Dedifferentiated amniotic fluid mesenchymal stem cell (primary cell): ENCODE data around the gene ELMO1.

ENCODE experiments used
- DNase-seq: peaks from one replicate; pipeline ENCODE4 v3.0.0-alpha.2; 2016; ENCODE audit errors: extremely low spot score

ELMO1 gene

DNA sequence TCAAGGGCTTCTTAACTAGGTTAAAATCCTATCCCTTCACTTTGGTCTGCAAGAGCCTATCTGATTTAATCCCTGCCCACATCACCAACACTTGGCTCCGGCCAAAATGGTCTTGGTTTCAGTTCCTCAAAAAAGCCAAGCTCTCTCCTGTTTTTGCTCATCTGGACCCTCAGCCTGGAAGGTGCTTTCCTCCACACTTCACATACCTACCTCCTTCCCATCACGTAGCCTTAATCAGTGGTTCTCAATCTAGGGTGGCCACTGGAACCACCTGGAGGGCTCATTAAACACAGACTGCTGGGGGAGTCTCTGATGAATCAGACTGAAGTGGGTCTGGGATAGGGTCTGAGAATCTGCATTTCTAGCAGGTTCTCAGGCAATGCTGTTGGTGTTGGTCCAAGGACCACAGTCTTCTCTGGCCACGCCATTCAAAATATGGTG, 497.4 kb downstream of the ELMO1 start:
- DNase-seq = no peak

DNA sequence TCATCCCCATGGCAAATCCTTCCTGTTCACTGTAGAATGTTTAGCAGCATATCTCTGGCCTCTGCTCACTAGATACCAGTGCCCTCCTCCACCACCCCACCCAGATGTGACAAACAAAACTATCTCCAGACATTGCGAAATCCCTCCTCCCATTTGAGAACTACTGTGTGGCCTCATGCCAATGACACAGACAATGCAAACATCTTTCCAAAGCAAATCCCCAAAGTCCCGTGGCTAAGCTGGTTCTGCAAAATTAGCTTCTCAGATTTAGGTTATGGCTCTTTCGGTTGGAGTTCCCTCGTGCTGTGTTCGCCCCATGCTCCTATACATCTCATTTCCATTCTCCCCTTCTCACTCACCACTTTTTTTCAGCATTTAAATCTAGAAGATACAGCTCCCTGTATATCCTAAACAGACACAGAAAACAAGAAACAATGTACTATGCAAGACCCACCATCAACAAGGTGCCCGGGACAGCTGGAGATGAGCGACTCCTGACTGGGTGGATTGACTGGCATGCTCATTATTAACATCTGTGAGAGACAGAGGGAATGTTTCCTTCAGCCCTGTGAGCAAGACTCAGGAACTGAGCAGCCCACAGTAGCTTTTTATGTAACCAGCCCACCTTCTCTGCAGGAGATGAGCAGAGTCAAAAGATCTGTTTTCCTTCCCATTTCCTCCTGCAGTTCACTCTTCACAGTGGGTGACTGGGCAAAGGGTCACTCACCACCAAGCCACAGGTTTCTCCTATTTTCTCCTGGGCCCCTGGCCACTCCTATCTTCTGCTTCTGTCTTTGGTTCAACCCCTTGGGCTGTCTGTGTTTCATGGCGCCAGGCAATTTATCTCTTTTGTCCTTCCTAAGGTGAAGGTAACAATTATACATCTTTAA, 498.7 kb downstream of the ELMO1 start:
- DNase-seq = no peak

DNA sequence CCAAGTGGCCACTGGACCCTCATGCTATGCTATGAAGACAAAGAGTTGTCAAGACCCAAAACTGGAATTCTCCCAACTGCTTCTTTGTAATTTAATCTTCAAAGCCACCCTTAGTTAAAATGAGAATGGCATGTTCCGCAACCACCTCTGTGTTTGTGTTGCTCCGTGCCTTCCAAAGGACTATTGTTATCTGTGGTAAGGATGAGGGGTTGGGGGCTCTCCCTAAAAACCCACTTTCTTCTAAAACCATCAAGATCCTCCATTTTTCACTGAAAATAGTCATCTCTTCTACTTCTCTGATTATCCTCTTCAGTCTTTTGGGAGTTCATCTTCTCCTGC, 502.3 kb downstream of the ELMO1 start:
- no peak for DNase-seq

DNA sequence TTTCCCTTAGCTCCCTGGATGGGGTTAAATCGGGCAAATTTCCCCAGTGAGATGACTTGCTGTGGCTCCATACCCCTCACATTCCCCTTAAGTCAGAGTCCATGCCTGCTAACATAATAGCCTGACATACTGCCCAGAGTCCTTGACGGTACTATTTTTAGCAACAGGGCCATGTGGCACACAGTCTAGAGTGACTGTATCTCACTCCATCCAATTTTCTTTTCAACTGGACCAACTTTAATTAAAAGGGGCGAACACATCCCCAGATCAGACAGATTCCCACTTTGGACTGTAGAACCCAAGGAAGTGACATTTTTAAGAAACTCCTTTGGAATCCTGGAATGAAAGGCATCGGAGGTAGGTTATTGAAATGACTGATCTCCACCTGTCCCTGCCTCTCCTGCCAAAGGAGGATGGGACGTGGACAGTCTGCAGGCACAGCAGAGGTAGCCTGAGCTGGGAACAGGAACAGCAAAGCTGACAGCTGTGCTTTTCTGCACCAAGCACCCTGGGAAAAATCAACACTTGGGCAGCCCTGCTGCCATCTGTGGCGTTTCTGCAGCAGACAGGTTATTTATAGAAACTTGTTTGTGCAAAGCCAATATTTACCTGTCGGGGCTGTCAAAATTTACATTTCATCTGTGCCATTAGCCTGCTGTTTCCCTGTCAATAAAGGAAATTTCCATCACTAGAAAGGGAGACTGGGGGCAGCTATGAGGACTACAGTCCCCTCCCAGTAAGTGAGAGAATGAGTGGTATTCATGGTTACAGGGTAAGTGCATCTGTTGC, 502.9 kb downstream of the ELMO1 start:
- DNase-seq = no peak

DNA sequence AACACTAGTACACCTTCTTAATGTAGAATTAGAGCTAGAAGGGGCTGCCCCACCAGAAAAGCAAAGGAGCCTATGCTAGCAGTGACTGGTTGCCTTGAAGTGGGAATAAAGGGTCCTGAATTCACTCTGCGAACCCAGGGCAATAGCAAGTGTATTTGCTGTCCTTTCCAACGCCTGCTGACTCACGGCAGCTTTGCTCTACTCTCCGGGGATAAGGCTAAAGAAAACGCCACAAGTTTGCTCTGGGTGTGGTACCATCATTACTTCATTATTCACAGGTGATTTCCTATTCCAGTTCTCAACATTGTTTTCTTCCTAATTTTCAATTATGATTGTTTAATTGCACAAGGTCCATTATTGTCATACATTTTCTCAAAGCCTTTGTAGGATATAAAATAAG, 503.8 kb downstream of the ELMO1 start:
- no peak for DNase-seq

DNA sequence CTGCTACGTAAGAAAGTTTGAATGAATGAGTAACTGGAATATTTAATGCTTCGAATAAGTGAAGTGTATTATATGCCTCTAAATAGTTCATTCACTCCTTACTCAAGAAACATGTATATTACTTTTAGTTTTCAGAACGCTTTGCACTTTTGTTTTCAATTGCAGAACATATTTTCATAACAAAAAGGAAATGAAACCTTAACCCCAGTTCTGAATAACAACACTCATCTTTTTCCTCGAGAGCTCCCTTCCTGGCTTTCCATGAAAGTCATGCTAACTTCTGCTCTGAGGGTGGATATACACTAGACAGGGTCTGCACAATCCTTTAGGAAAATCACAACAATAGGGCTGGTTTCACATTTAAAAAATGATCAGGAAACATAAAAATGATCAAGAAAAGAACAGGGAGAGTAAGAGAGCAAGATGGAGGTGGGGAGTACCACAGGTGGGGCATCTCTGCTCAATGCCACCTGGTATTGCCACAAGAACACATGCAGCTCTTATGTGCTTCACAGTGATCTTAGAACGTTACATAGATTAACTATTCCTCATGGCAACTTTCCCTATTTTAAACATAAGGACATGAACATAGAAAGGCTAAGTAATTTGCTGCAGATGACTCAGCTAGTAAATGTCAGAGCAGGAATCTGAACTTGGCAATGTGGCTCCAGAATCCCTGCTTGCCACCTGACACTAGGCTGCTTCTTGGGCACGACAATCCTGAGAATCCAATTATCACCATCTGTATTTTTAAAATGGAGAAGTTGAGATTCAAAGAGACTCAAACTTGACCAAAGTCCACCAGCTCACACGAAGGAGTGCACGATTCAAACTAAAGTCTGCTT, 504.9 kb downstream of the ELMO1 start:
- no peak for DNase-seq

DNA sequence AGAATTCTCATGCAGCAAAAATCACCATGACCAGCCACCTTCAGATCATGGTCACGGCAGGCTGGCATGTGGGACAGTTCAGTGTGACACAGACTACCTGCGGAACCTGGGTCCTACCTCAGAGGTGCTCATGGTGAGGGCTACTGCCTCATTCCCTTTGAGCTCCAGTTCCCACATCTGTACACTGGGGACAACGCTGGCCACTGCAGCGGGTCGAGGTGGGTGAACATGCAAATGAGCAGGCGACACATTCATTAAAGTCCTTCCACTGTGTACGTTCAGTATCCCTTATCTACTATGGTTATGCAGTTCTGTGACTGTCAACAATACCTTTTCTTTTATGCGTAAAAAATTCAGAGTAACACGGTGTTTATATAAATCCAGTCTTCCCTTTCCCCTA, 505.7 kb downstream of the ELMO1 start:
- no peak for DNase-seq

DNA sequence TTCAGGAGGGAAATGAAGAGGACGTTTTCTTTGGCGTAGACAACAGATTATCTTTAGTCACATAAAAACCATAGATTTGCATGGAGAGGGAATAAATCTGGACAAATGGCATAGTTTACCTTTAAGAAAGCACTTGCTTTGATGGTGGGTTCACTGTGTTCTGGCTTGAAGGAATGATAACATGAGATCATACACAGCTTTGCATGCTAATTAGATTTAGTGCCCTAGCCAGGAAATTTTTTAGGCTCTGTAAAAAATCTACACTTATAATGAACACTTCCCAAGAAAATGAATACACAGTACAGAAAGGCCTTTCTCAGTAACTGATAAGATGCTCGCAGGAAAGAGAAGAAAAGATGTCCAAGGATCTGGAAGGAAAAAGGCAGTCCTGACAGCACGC, 506.1 kb downstream of the ELMO1 start:
- DNase-seq = no peak

DNA sequence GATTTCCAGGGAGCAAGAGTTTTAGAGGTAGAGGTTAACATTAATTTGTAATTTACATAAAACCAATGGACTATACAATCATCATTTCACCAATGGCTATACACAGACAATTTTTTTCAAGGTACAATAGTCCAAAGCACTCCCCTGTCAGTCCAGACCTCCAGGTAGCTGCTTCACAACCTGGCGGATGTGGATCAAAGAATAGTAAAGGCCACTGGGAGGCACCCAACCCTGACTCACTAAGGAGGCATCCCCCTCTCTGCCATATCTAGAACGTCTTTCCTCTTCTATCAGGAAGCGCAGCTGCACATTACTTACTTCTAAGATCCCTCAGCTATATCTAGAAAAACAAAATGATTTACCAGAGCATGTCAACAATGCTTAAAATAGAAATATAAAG, 506.6 kb downstream of the ELMO1 start:
- DNase-seq = no peak

DNA sequence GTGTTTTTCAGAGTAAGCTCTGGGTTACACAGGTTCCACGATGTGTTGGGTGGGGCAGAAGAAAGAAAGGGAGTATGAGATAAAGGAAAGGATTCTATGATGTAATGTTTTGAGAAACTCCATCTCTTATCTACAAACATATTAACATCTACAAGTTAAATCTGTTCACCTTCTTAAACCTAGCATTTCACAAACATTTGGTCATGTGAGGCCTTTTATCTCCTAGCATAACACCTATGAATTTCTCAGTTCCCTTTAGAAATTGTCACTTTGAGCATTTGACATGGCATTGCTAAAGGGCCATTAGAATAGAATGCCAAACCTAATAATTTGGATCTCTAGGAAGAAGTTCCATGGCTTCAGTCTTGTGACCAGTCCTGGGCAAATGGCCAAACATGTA, 507.3 kb downstream of the ELMO1 start:
- no peak for DNase-seq

DNA sequence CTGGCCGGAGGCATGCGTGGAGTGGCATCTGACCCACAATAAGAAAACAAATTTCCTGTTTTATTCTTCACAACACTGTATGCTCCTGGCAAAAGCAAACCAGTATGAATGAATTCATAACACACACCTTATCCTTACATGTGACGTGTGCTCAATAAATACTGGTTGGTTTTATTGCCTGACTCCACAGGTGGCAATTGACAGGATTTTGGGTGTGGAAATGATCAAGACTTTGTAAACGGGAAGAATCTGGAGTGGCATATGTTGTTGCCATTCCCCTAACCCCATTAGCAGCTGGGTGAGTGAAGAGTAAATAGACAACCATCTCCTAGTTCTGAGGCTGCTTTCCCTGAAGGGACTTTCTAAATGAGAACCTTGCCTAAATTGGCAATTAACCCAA, 508.8 kb downstream of the ELMO1 start:
- DNase-seq = no peak

DNA sequence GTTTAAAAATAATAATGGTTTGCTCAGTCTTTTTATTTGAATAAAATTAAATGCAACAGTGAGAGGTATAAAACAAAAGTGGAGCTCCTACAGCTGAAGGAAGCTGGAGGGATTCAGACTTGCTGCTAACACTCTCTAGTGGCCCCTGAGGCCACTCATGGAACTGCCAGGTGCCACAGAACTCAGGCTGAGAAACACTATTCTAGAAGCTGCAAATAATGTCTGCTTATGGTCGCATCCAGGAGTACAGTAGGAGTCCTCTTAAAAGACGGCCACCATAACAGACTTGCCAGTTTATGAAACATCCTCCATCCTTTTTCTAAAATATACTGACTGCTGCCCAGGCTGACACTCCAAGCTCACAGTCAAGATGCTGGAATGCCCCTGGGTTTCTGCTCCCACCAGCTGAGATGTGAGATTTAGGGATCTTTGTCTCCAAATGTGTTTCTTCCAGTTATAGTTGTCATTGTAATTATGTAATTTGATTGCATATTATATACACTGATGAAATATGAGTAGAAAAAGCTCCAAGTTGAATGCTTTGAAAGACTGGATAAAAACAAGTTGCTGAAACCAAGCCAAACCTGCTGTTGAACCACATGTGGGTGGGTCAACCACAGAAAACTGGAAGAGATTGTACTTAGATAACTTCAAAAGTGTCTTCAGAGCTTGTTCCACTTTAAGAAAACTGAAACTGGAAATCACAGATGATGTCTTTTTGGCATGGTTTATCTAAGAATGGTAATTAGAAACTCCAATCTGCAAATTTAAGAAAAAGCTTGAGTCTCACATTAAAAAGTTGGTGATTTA, 510.7 kb downstream of the ELMO1 start:
- no peak for DNase-seq

DNA sequence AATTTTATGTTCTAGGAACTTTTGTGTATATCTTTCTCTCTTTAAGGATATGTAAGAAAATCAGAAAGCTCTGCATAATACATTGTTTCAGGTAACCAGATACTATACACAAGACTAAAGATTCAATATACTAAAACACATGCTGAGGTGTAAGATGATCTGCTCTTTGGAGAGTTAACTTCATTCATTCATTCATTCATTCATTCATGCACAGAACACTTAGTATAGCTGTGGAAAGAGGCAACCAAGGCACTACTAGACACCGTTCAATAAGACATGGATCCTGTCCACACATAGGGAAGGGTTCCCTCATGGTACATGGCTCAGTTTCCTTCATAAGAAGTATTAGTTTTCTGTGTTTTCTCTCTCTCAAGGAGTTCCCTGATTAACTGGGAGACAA, 516.8 kb downstream of the ELMO1 start:
- no peak for DNase-seq

DNA sequence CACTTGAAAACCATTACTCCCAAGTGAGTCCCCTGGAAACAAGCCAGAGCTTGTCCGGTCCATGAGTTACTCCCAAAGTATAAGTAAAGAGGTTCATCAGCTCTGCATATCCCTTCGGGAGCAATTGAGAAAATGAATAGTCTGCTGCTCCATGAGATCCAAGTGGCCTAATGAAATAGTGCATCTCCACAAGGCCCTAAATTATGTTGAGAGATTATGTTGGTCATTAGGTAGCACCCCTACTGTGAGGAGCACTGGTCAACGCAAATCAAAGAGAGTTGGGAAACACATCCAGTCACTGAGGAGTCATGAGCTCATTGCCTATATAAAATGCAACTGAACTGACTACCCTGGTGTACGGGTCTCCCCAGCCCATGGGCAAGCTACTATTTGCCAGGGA, 518.9 kb downstream of the ELMO1 start:
- no peak for DNase-seq

DNA sequence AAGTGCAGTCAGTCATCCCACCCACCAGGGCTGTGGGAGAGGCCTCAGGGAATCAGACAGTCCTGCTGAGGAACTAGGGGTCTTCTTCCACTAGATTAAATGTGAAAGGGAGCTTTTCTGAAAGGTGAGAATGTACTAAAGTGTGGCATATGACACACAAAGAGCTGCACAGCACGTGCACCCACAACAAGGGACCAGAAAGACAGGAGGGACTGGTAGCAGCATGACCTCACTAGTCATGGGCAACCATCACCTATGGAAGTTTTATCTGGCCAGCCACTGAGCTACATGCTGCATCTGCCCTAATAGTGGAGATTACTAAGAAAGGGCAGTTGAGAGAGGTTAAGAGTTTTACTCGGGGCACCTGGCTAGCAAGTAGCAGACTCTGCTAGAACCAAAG, 519.9 kb downstream of the ELMO1 start:
- no peak for DNase-seq

DNA sequence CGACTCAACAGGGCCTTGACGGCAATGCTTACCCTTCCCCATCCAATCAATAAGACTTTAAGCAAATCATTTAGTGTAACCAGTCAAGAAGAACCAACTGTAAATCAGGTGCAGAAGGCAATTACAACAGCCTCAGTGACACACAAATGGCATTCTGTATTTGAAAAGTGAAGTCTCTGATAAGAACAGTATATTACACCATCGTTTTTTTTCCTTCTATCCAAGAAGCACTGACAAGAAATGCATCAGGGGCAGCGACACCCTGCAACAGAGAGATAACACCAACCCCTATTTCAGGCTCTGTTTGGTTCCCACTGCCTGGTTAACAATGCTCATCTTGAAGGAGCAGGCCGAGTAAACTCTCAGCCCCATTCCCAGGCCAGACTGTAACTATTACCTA, 520.4 kb downstream of the ELMO1 start:
- DNase-seq = no peak

DNA sequence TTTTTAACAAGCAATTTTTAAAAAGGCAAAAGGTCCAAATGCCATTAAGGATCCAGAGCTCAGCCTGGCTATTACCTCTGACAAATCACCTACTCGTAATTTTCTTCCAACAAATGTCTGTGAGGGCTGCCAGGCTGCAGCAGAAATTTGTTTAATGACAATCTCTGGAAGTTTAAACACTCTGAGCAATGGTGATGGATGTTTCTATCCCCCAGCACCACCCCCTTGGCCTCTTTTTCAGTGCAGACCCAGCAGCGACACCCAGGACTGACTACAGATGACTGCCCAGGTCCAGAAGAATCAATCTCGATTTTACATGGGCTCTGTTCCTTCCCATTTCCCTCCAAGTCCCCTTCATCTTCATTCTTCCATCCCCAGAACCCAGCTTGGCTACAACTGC, 523.0 kb downstream of the ELMO1 start:
- DNase-seq = no peak

DNA sequence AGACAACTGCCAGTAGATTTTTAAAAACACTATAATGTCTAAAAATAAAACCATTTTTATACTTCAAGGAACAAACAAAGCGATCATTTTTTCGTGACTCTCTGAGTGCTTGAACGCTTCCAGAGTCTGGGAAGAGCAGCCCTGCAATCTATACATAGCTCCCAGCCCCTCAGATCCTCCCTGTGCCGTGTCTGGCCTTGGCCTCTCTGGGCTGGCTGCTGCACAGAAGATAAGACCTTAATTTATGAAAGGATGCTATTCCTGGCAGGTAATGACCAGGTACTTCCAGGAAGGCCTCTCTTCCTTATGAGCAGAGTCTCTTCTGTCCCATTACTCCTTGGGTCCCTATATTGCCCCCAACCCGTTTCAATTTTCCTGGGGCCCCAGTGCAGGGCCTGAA, 523.5 kb downstream of the ELMO1 start:
- DNase-seq = no peak

DNA sequence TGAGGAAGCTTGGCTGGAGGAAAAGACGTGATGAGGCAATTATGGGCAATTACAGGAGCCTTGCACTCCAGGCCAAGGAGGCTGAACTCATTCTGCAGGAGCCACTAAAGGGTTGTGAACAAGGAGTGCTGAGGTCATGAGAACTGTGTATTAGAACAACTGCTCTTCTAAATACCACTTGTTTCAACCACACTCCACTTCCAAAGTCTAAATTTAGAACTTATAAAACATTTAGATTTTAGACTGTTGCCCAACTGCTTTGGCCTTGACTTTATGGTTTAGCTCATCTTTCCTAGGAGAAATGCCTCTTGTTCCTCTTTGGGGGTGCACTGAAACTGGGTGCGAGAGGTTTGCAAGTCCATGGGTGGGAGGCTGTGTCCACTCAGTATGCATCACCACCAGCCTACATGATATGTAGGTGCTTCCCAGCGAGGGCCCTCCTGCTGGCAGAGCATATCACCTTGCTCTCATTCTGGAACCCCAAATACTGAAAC, 524.7 kb downstream of the ELMO1 start:
- DNase-seq = no peak

DNA sequence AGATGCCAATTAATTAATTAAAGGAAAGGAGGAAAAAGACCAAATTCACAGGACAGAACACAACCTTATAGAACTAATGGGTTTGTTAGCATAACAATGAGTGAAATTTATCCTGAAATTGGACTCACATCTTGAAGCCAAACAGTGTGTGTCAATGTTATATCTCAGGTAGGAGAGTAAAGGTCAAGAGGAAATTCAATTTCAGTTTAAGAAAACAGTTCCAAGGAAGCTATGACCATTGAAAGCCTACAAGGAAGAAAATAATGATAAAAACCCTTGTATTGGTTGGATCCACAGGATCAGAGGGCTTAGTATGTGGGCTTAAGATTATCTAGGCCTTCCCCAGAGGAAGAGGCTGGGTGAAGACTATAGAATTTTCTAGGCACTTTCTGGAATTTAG, 525.5 kb downstream of the ELMO1 start:
- DNase-seq = no peak

DNA sequence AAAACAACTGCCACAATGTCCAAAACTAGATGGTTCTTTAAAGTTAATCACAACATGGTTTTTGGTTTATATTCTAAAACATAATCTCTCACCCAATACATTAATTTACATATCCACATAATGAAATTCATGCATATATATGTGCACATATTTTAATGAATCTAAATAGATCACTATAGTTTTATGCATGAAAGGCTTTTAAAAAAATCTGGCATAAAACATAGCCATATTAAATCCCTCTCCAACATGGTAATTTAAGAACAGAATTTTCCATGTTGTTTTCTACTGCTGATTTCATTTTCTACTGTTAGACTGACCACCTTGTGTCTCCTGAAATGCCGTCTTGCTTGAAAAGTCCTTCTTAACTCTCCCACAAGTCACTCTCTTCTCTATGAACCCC, 528.2 kb downstream of the ELMO1 start:
- DNase-seq = no peak
